ENCODE data around the gene FXYD5. TPM values are rescaled to one million over a fixed set of nuclear protein-coding genes. Genes with fewer than 3 reads are reported as not detected.

Gene FXYD5
- total and polyA plus RNA-seq, 9 of the 15 experiments (the other 6 are each of a cell fraction or from before 2014, with no cell fraction given) = 104 to 537 (median 174) TPM

- no peak for TF ChIP-seq ETV6 (IDR thresholded peaks at IDR 0.05; ENCODE audit: borderline replicate concordance in 1 of 2, low read depth in 2 of 2, low read length in 1 of 2)
- TF ChIP-seq ETV6 (CRISPR knock-in tag; IDR thresholded peaks at IDR 0.05; ENCODE audit: borderline replicate concordance) = no peak
- TF ChIP-seq FOXP4 (CRISPR knock-in tag; IDR thresholded peaks at IDR 0.05; ENCODE audit: borderline replicate concordance) = no peak
- TF ChIP-seq MBD1 (CRISPR knock-in tag; IDR thresholded peaks at IDR 0.05) = no peak
- no peak for TF ChIP-seq NUFIP1 (IDR thresholded peaks at IDR 0.05; ENCODE audit: partially characterized antibody)
- peak; percentile 72; the same call in 1 of the 2 replicates for TF ChIP-seq ADNP (tag; IDR thresholded peaks at IDR 0.05)
- TF ChIP-seq SMAD3 (CRISPR knock-in tag; conservative IDR thresholded peaks at IDR 0.05) = no peak
- no peak for TF ChIP-seq CHAMP1 (IDR thresholded peaks at IDR 0.05)
- TF ChIP-seq NR2C1 (IDR thresholded peaks at IDR 0.05) = no peak
- no peak for TF ChIP-seq NR2C1 (tag; IDR thresholded peaks at IDR 0.05)
- TF ChIP-seq ID3 (CRISPR knock-in tag; IDR thresholded peaks at IDR 0.05) = no peak
- no peak for TF ChIP-seq ID3 (tag; IDR thresholded peaks at IDR 0.05)
- TF ChIP-seq BCOR (IDR thresholded peaks at IDR 0.05) = peak; percentile 93
- no peak for TF ChIP-seq SRSF9 (IDR thresholded peaks at IDR 0.05; ENCODE audit: borderline replicate concordance, low read depth, low read length)
- peak; percentile 67 to 71 for TF ChIP-seq KDM1A (IDR thresholded peaks at IDR 0.05)
- no peak for TF ChIP-seq ZNF354B (CRISPR knock-in tag; IDR thresholded peaks at IDR 0.05)
- TF ChIP-seq ZNF592 (IDR thresholded peaks at IDR 0.05) = no peak
- TF ChIP-seq NELFE (IDR thresholded peaks at IDR 0.05; ENCODE audit: insufficient read depth, insufficient read length) = no peak
- TF ChIP-seq CREBBP (IDR thresholded peaks at IDR 0.05; ENCODE audit: low read depth, low read length) = no peak
- no peak for TF ChIP-seq MCM2 (IDR thresholded peaks at IDR 0.05; ENCODE audit: low read depth)
These were observed 64.5 kb downstream of the FXYD5 start (continued) for GRCh38 chr19:35219008-35219407.
